Caco-2 (cell line): Measurements from ENCODE around the gene CENPH. TPM values are rescaled to one million over a fixed set of nuclear protein-coding genes. Genes with fewer than 3 reads are reported as not detected.
A peak's percentile ranks its signal among the peaks of the same experiment; 100 is the strongest.

Source experiments
- BruUV-seq: library from RNA; stranded (reverse); fragments of 400-500 nt; replicated peaks from 2 replicates; lab custom pipeline; 2021; lab: Mats Ljungman, UMichigan
- CTCF ChIA-PET: fragments of 300-600 bp; sonication (Branson Sonifier 250); formaldehyde crosslinking; loops from one replicate; lab custom pipeline; 2022; ENCODE audit warnings: antibody characterized with exemption; lab: Charles Lee
- POLR2A ChIA-PET: fragments of 300-600 bp; sonication (Branson Sonifier 250); formaldehyde crosslinking; loops from one replicate; lab custom pipeline; 2022; ENCODE audit warnings: antibody characterized with exemption; lab: Charles Lee
- DNase-seq, 2 experiments: peaks; one replicate each; pipeline versions ENCODE4 v3.0.0 to v3.0.0-alpha.2; 2020 to 2022
- H3K27me3 ChIP-seq: replicated peaks from 2 replicates; pipeline ENCODE4 v1.6.0; 2011; ENCODE audit warnings: low read length; ENCODE audit not compliant: control insufficient read depth, insufficient read depth
- H3K36me3 ChIP-seq: 2 replicates; pipeline ENCODE4 v1.5.1; 2011; ENCODE audit warnings: low read length; ENCODE audit not compliant: control insufficient read depth, insufficient read depth
- H3K4me1 ChIP-seq: fragments of 250-450 bp; sonication (Bioruptor Pico); 2 replicates; pipeline ENCODE4 v1.5.1; 2020; ENCODE audit warnings: mild to moderate bottlenecking
- H3K4me3 ChIP-seq: 2 replicates; pipeline ENCODE4 v1.5.1; 2011; ENCODE audit warnings: low read depth, mild to moderate bottlenecking, control low read depth, low read length
- H3K9me3 ChIP-seq: fragments of 250-450 bp; sonication (Bioruptor Pico); 2 replicates; pipeline ENCODE4 v1.5.1; 2020; ENCODE audit warnings: mild to moderate bottlenecking, moderate library complexity
- H3K27ac Mint-ChIP-seq: one replicate; pipeline ENCODE4 v1.8.0; 2022; ENCODE audit warnings: mixed read lengths; ENCODE audit not compliant: unreplicated experiment
- H3K27me3 Mint-ChIP-seq: one replicate; pipeline ENCODE4 v1.8.0; 2022; ENCODE audit warnings: mixed read lengths; ENCODE audit not compliant: insufficient read depth, unreplicated experiment
- H3K36me3 Mint-ChIP-seq: one replicate; pipeline ENCODE4 v1.8.0; 2022; ENCODE audit warnings: mild to moderate bottlenecking, mixed read lengths; ENCODE audit not compliant: insufficient read depth, unreplicated experiment
- H3K4me1 Mint-ChIP-seq: one replicate; pipeline ENCODE4 v1.8.0; 2022; ENCODE audit warnings: low read depth, mixed read lengths; ENCODE audit not compliant: unreplicated experiment
- H3K4me3 Mint-ChIP-seq: one replicate; pipeline ENCODE4 v1.8.0; 2022; ENCODE audit warnings: mild to moderate bottlenecking, moderate library complexity, mixed read lengths; ENCODE audit not compliant: unreplicated experiment
- H3K9me3 Mint-ChIP-seq: one replicate; pipeline ENCODE4 v1.8.0; 2022; ENCODE audit warnings: mixed read lengths; ENCODE audit not compliant: unreplicated experiment
- CTCF ChIP-seq, 2 experiments: fragments of 200-600 bp in 1 of 2; IDR thresholded peaks; 1 replicate in 1 of 2; 2 replicates in 1 of 2; pipeline versions ENCODE4 v1.5.1 to v1.8.0; 2011 to 2022; ENCODE audit warnings: antibody characterized with exemption in 1 of 2, control low read depth in 1 of 2, inconsistent platforms in 1 of 2, low read depth in 1 of 2, low read length in 1 of 2, mild to moderate bottlenecking in 1 of 2, moderate library complexity in 1 of 2; ENCODE audit not compliant: insufficient read depth in 1 of 2, severe bottlenecking in 1 of 2, unreplicated experiment in 1 of 2
- intact Hi-C: fragments of 100-400 bp; cut with micrococcal nuclease; formaldehyde crosslinking; loops from one replicate; pipeline ENCODE4 v1.10.0; 2022; ENCODE audit not compliant: unreplicated experiment
- total RNA-seq: library from RNA; stranded (reverse); gene quantifications from 2 replicates; pipeline ENCODE4 v1.2.3, GENCODE V29; 2022

Gene CENPH
- total RNA-seq, 1 experiment from 2014 or later, result 30.2 TPM

GRCh38 chr5:69217151-69217511 is 27.7 kb downstream of the CENPH start:
- no peak for TF ChIP-seq CTCF (IDR thresholded peaks at IDR 0.05; ENCODE audit: insufficient read depth in 1 of 2, low read depth in 1 of 2, low read length in 1 of 2, severe bottlenecking in 1 of 2, unreplicated experiment in 1 of 2)
- Mint-ChIP-seq H3K9me3 (no peaks in the 10 kb centered on the region), H3K27me3 (no peaks in the 10 kb centered on the region), H3K4me3 (peak overlapping the region; percentile 97), H3K36me3 (peaks cover 22% of the 10 kb centered on the region), H3K27ac (peak overlapping the region; percentile 96), H3K4me1 (peaks cover 4% of the 10 kb centered on the region)
- Histone ChIP-seq H3K9me3 (no peaks in the 10 kb centered on the region), H3K4me1 (peaks cover 9% of the 10 kb centered on the region), H3K36me3 (peaks cover 1% of the 10 kb centered on the region; the same call in 1 of the 2 replicates), H3K27me3 (no peaks in the 10 kb centered on the region), H3K4me3 (peak overlapping the region; percentile 82)
- DNase-seq, result no peak
- intact Hi-C loops, result loop anchor here (5.0 kb wide), 1 partner anchor 115 kb away; the partner anchor contains the start of gene CCDC125
- ChIA-PET CTCF (no interaction called here), POLR2A (interaction anchor here (1.2 kb wide), 1 partner anchor 18 kb away, joined by 4 read pairs; the partner anchor contains the start of gene CDK7)
- TSS peak; percentile 88 for BruUV-seq

- peak; percentile 95 to 97 for DNase-seq
- CTCF ChIA-PET, result interaction anchor here (0.7 kb wide), 1 partner anchor 59 kb away, joined by 6 read pairs; no protein-coding TSS in a partner anchor
- H3K27ac Mint-ChIP-seq, result peak overlapping the region; percentile 96
Observed at GRCh38 chr5:69217548-69218526, 28.5 kb downstream of the CENPH start.

More at GRCh38 chr5:69217548-69218526, 28.5 kb downstream of the CENPH start:
- peaks cover 1% of the 10 kb centered on the region; the same call in 1 of the 2 replicates for H3K36me3 ChIP-seq
- H3K27me3 ChIP-seq, result no peaks in the 10 kb centered on the region
- H3K4me1 ChIP-seq, result peaks cover 16% of the 10 kb centered on the region
- H3K9me3 ChIP-seq, result no peaks in the 10 kb centered on the region
- Mint-ChIP-seq H3K4me1 (peaks cover 8% of the 10 kb centered on the region), H3K27me3 (no peaks in the 10 kb centered on the region), H3K36me3 (peaks cover 22% of the 10 kb centered on the region), H3K4me3 (peak overlapping the region; percentile 97), H3K9me3 (no peaks in the 10 kb centered on the region)
- peak overlapping the region; percentile 82 for H3K4me3 ChIP-seq
- intact Hi-C loops, result loop anchor here (1.0 to 5.0 kb wide), 3 partner anchors 16 to 114 kb away; partner anchors contain the start of genes CCDC125, CDK7 and CENPH
- BruUV-seq, result TSS peak; percentile 51
- POLR2A ChIA-PET, result interaction anchor here (1.2 kb wide), 1 partner anchor 17 kb away, joined by 4 read pairs; the partner anchor contains the start of gene CDK7
- TF ChIP-seq CTCF (IDR thresholded peaks at IDR 0.05; ENCODE audit: insufficient read depth in 1 of 2, low read depth in 1 of 2, low read length in 1 of 2, severe bottlenecking in 1 of 2, unreplicated experiment in 1 of 2), result peak; percentile 24 to 41
